Putamen (tissue), 1 donor: ENCODE measurements around the gene TMPRSS13.
"Not testable (repeated sequence)": the region's sequence is repeated elsewhere in the genome, so short reads cannot be mapped to it uniquely, and the experiment has no call there.

Experiments used
- DNase-seq: peaks from one replicate; pipeline ENCODE4 v3.0.0-alpha.2; 2016; ENCODE audit warnings: low spot score

The TMPRSS13 gene

GRCh38 chr11:117929142-117929915 lies at the start of gene TMPRSS13:
TMPRSS13 (minus strand) TSS chr11:117929402; CDS start chr11:117929307, 95 bp downstream.
- DNase-seq = no peak

GRCh38 chr11:117978991-117979390 lies 49.8 kb upstream of the TMPRSS13 start:
- no peak for DNase-seq

GRCh38 chr11:117978291-117978910 lies 49.2 kb upstream of the TMPRSS13 start:
- DNase-seq = not testable (repeated sequence)

GRCh38 chr11:117977612-117978264 lies 48.5 kb upstream of the TMPRSS13 start:
- DNase-seq = not testable (repeated sequence)

- DNase-seq = no peak
Measured at GRCh38 chr11:117977029-117977428, 47.8 kb upstream of the TMPRSS13 start.

- no peak for DNase-seq
Measured at GRCh38 chr11:117976445-117976844, 47.2 kb upstream of the TMPRSS13 start.

- no peak for DNase-seq
Measured at GRCh38 chr11:117973503-117973860, 44.3 kb upstream of the TMPRSS13 start.

- DNase-seq = no peak
Measured at GRCh38 chr11:117972629-117973502, 43.7 kb upstream of the TMPRSS13 start.

GRCh38 chr11:117972044-117972443 lies 42.8 kb upstream of the TMPRSS13 start:
- DNase-seq = no peak

- DNase-seq = no peak
Measured at GRCh38 chr11:117970400-117971024, 41.3 kb upstream of the TMPRSS13 start.

- DNase-seq = no peak
Measured at GRCh38 chr11:117969160-117969991, 40.2 kb upstream of the TMPRSS13 start.

GRCh38 chr11:117966908-117967307 lies 37.7 kb upstream of the TMPRSS13 start:
- no peak for DNase-seq

GRCh38 chr11:117962826-117963225 lies 33.6 kb upstream of the TMPRSS13 start:
- no peak for DNase-seq

- DNase-seq = no peak
Measured at GRCh38 chr11:117961896-117962295, 32.7 kb upstream of the TMPRSS13 start.

GRCh38 chr11:117960406-117960805 lies 31.2 kb upstream of the TMPRSS13 start:
- no peak for DNase-seq

- no peak for DNase-seq
Measured at GRCh38 chr11:117959438-117960149, 30.4 kb upstream of the TMPRSS13 start.

- no peak for DNase-seq
Measured at GRCh38 chr11:117958949-117959348, 29.7 kb upstream of the TMPRSS13 start.

- no peak for DNase-seq
Measured at GRCh38 chr11:117953024-117953671, 23.9 kb upstream of the TMPRSS13 start.
